OCI-LY1 (cell line): Measurements from ENCODE around the gene C19orf53.

ENCODE experiments used
- CTCF ChIP-seq: fragments of 200-600 bp; sonication (generic), shearing (Covaris generic); IDR thresholded peaks from 2 replicates; pipeline ENCODE4 v1.5.1; 2017; ENCODE audit warnings: mild to moderate bottlenecking, antibody characterized with exemption, low read length, moderate library complexity, mixed read lengths
- EZH2 ChIP-seq: fragments of 200-600 bp; sonication (generic), shearing (Covaris generic); IDR thresholded peaks from 2 replicates; pipeline ENCODE4 v1.8.0; 2017; ENCODE audit warnings: borderline replicate concordance, mixed run types, mild to moderate bottlenecking, antibody characterized with exemption, low read length, moderate library complexity, mixed read lengths

DNA sequence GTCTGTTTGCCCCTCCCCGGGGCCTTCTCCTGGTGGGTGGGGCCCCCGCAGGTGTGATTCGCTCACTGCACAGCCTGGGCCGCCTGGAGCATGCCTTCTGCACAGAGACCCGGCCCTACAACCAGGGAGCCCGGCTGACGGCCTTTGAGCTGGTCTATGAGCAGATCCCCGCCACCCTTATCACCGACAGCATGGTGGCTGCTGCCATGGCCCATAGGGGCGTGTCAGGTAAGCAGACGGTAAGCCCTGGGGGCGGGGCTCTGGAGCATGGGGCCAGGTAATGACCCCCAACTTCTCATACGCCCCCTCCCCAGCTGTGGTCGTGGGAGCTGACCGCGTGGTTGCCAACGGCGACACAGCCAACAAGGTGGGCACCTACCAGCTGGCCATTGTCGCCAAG is 5.7 kb upstream of the C19orf53 start:
- TF ChIP-seq CTCF (no peak), EZH2 (no peak)
